ENCODE measurements around the gene CNIH4. TPM values are rescaled to one million over a fixed set of nuclear protein-coding genes. Genes with fewer than 3 reads are reported as not detected.
A peak's percentile ranks its signal among the peaks of the same experiment; 100 is the strongest.

CNIH4 gene
- total and polyA plus RNA-seq, 2 experiments from 2014 or later, result 53.5 to 194 TPM

- Histone ChIP-seq H3K4me1 (ENCODE audit: insufficient read depth) (no peaks in the 10 kb centered on the region), H3K79me2 (replicated peaks; ENCODE audit: insufficient read depth) (no peaks in the 10 kb centered on the region), H3F3A (replicated peaks; ENCODE audit: low read depth) (peaks cover 24% of the 10 kb centered on the region; the same call in 1 of the 2 replicates), H2AFZ (no peak overlapping the region), H4K20me1 (replicated peaks; ENCODE audit: insufficient read depth) (no peaks in the 10 kb centered on the region; the same call in 1 of the 2 replicates), H3K36me3 (ENCODE audit: insufficient read depth) (peaks cover 24% of the 10 kb centered on the region), H3K27me3 (ENCODE audit: insufficient read depth) (no peaks in the 10 kb centered on the region), H3K9me2 (ENCODE audit: insufficient read depth) (no peaks in the 10 kb centered on the region), H3K4me2 (no peak overlapping the region), H3K27ac (ENCODE audit: low read depth) (0 out of 2 replicates have a peak overlapping the region, but pooled peaks have one; percentile 64), H3K4me3 (no peak overlapping the region)
- Mint-ChIP-seq H3K9me3 (no peaks in the 10 kb centered on the region), H3K27me3 (ENCODE audit: insufficient read depth, low read depth, poor library complexity) (no peaks in the 10 kb centered on the region), H3K4me1 (no peaks in the 10 kb centered on the region), H3K27ac (no peak overlapping the region), H3K36me3 (ENCODE audit: low read depth) (peaks cover 28% of the 10 kb centered on the region), H3K4me3 (no peak overlapping the region)
- ATAC-seq, result no peak
- no peak for DNase-seq (ENCODE audit: low spot score)
- TF ChIP-seq NANOG (IDR thresholded peaks at IDR 0.05; ENCODE audit: borderline replicate concordance) (no peak), CREB1 (CRISPR knock-in tag; IDR thresholded peaks at IDR 0.05; ENCODE audit: low read depth) (no peak), EZH2phosphoT487 (IDR thresholded peaks at IDR 0.05; ENCODE audit: unreplicated experiment) (no peak), ZNF114 (CRISPR knock-in tag; IDR thresholded peaks at IDR 0.05) (no peak)
- TF ChIP-seq, protein P1, sequence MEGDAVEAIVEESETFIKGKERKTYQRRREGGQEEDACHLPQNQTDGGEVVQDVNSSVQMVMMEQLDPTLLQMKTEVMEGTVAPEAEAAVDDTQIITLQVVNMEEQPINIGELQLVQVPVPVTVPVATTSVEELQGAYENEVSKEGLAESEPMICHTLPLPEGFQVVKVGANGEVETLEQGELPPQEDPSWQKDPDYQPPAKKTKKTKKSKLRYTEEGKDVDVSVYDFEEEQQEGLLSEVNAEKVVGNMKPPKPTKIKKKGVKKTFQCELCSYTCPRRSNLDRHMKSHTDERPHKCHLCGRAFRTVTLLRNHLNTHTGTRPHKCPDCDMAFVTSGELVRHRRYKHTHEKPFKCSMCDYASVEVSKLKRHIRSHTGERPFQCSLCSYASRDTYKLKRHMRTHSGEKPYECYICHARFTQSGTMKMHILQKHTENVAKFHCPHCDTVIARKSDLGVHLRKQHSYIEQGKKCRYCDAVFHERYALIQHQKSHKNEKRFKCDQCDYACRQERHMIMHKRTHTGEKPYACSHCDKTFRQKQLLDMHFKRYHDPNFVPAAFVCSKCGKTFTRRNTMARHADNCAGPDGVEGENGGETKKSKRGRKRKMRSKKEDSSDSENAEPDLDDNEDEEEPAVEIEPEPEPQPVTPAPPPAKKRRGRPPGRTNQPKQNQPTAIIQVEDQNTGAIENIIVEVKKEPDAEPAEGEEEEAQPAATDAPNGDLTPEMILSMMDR (conservative IDR thresholded peaks at IDR 0.05; ENCODE audit: low read depth in 2 of 2), result no peak
Measured at GRCh38 chr1:224380003-224380402, 23.3 kb downstream of the CNIH4 start.

GRCh38 chr1:224381880-224382548 is 25.3 kb downstream of the CNIH4 start:
- H3K9me3 Mint-ChIP-seq, result no peaks in the 10 kb centered on the region
- no peaks in the 10 kb centered on the region for H3K4me1 ChIP-seq (ENCODE audit: insufficient read depth)
- H3K4me3 Mint-ChIP-seq, result no peak overlapping the region
- peaks cover 8% of the 10 kb centered on the region for H3K36me3 ChIP-seq (ENCODE audit: insufficient read depth)
- no peaks in the 10 kb centered on the region for H3K27me3 Mint-ChIP-seq (ENCODE audit: insufficient read depth, low read depth, poor library complexity)
- H3K27ac ChIP-seq (ENCODE audit: low read depth), result peak overlapping the region; percentile 72; the same call in 1 of the 2 replicates
- H3F3A ChIP-seq (replicated peaks; ENCODE audit: low read depth), result peaks cover 10% of the 10 kb centered on the region; the same call in 1 of the 2 replicates
- H3K27me3 ChIP-seq (ENCODE audit: insufficient read depth), result no peaks in the 10 kb centered on the region
- H3K4me3 ChIP-seq, result no peak overlapping the region
- ATAC-seq (no peak), DNase-seq (ENCODE audit: low spot score) (no peak)
- H3K4me1 Mint-ChIP-seq, result no peaks in the 10 kb centered on the region
- peaks cover 15% of the 10 kb centered on the region for H3K36me3 Mint-ChIP-seq (ENCODE audit: low read depth)
- H3K79me2 ChIP-seq (replicated peaks; ENCODE audit: insufficient read depth), result no peaks in the 10 kb centered on the region
- H3K27ac Mint-ChIP-seq, result no peak overlapping the region
- no peaks in the 10 kb centered on the region for H4K20me1 ChIP-seq (replicated peaks; ENCODE audit: insufficient read depth)
- TF ChIP-seq ETS1 (IDR thresholded peaks at IDR 0.05), result no peak
- TF ChIP-seq, protein P2, sequence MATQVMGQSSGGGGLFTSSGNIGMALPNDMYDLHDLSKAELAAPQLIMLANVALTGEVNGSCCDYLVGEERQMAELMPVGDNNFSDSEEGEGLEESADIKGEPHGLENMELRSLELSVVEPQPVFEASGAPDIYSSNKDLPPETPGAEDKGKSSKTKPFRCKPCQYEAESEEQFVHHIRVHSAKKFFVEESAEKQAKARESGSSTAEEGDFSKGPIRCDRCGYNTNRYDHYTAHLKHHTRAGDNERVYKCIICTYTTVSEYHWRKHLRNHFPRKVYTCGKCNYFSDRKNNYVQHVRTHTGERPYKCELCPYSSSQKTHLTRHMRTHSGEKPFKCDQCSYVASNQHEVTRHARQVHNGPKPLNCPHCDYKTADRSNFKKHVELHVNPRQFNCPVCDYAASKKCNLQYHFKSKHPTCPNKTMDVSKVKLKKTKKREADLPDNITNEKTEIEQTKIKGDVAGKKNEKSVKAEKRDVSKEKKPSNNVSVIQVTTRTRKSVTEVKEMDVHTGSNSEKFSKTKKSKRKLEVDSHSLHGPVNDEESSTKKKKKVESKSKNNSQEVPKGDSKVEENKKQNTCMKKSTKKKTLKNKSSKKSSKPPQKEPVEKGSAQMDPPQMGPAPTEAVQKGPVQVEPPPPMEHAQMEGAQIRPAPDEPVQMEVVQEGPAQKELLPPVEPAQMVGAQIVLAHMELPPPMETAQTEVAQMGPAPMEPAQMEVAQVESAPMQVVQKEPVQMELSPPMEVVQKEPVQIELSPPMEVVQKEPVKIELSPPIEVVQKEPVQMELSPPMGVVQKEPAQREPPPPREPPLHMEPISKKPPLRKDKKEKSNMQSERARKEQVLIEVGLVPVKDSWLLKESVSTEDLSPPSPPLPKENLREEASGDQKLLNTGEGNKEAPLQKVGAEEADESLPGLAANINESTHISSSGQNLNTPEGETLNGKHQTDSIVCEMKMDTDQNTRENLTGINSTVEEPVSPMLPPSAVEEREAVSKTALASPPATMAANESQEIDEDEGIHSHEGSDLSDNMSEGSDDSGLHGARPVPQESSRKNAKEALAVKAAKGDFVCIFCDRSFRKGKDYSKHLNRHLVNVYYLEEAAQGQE (IDR thresholded peaks at IDR 0.05; ENCODE audit: unreplicated experiment), result no peak
- TF ChIP-seq ZNF114 (CRISPR knock-in tag; IDR thresholded peaks at IDR 0.05), result no peak
- TF ChIP-seq STAT1 (IDR thresholded peaks at IDR 0.05; ENCODE audit: unreplicated experiment), result no peak
- no peak overlapping the region for H2AFZ ChIP-seq
- no peak overlapping the region for H3K4me2 ChIP-seq
- H3K9me2 ChIP-seq (ENCODE audit: insufficient read depth), result no peaks in the 10 kb centered on the region
